GM18520 (cell line): ENCODE results near the gene SLC27A5.

ENCODE experiments used
- ATAC-seq: cut with Tn5 transposase; IDR thresholded peaks from one replicate; pipeline ENCODE4 v1.9.1; 2021; ENCODE audit not compliant: unreplicated experiment

SLC27A5 gene, protein sequence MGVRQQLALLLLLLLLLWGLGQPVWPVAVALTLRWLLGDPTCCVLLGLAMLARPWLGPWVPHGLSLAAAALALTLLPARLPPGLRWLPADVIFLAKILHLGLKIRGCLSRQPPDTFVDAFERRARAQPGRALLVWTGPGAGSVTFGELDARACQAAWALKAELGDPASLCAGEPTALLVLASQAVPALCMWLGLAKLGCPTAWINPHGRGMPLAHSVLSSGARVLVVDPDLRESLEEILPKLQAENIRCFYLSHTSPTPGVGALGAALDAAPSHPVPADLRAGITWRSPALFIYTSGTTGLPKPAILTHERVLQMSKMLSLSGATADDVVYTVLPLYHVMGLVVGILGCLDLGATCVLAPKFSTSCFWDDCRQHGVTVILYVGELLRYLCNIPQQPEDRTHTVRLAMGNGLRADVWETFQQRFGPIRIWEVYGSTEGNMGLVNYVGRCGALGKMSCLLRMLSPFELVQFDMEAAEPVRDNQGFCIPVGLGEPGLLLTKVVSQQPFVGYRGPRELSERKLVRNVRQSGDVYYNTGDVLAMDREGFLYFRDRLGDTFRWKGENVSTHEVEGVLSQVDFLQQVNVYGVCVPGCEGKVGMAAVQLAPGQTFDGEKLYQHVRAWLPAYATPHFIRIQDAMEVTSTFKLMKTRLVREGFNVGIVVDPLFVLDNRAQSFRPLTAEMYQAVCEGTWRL

DNA sequence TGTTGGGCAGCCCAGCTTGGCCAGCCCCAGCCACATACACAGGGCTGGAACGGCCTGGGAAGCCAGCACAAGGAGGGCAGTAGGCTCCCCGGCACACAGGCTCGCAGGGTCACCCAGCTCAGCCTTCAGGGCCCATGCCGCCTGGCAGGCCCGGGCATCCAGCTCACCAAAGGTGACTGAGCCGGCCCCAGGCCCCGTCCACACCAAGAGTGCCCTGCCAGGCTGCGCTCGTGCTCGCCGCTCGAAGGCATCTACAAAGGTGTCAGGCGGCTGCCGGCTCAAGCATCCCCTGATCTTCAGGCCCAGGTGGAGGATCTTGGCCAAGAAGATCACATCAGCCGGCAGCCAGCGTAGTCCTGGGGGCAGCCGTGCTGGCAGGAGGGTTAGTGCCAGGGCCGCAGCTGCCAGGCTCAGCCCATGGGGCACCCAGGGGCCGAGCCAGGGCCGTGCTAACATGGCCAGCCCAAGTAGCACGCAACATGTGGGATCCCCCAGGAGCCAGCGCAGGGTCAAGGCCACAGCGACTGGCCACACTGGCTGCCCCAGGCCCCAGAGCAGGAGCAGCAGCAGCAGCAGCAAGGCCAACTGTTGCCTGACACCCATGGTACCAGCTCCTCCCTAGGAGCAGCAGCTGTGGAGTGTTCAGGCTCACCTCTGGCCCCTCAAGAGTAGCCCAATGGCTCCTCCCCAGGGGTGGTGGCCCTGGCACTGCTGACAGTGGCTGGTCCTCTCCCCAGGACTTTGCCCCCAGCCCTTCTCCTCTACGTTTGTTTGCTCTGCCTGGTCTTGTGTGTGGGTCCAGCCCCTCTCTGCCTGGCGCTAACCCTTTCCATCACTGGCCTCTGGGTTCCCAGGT, at the start of gene SLC27A5:
TSS of gene SLC27A5 (minus strand) at position 640 of the 856 bp plus-strand sequence. CDS start at position 603, 37 bp downstream.
- ATAC-seq, result no peak

DNA sequence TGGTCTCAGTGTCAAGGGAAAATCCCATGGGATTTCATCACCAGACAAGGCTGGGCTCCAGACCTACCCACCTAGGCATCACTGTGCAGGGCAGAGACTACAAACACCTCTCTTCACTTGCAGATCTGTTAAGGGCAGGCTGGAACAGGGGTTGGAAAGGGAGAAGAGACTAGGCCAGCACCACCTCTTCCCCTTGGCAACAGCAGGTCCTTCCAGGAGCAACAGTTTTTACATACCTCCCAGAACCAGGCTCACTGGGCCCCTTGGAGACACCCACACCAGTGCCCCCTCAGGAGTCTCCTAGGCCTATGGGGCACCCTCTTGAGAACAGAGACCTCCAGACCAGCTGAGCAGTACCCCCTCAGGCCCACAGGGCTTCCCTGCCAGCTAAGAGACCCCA, 49.1 kb upstream of the SLC27A5 start:
- no peak for ATAC-seq

DNA sequence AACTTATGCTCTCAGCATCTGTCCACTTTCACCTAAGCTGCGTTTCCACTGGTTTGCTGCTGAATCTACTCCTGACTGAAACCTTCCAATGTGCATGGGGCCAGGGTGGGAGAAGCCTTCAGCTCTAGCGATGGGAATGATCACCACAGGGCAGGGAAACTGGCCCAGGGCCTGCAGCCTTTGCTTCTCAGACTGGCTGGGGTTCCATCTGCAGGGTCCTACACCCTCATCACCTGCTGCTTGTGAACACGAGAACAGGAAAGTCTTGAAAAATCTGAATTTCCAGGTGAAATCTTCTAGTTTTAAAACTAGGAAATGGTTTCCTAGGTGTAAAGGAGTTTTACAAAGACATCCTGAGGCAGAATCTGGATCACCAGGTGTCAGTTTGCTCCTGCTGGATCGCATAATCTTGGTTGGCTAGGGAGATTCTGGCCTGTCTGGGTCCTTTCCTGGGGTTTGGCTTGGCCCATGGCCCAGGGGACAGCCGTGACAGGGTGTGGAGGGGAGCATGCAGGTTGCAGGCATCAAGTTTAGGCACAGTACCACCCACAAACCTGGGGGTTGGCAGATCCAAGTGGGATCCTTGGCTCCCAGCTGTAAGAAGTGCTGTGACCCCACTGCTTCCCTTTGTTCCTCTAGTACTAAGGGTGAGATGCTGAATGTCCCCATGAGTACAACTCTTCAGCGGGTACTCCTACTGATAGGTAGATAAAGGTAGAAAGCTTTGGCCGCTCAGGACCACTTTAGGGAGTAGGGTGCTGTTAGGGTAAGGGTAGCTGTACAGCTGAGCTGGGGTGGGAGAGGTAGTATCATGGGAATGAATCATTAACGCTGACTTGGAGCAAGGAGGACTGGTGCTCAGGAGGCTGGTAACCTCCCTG, 48.5 kb upstream of the SLC27A5 start:
- ATAC-seq, result no peak

DNA sequence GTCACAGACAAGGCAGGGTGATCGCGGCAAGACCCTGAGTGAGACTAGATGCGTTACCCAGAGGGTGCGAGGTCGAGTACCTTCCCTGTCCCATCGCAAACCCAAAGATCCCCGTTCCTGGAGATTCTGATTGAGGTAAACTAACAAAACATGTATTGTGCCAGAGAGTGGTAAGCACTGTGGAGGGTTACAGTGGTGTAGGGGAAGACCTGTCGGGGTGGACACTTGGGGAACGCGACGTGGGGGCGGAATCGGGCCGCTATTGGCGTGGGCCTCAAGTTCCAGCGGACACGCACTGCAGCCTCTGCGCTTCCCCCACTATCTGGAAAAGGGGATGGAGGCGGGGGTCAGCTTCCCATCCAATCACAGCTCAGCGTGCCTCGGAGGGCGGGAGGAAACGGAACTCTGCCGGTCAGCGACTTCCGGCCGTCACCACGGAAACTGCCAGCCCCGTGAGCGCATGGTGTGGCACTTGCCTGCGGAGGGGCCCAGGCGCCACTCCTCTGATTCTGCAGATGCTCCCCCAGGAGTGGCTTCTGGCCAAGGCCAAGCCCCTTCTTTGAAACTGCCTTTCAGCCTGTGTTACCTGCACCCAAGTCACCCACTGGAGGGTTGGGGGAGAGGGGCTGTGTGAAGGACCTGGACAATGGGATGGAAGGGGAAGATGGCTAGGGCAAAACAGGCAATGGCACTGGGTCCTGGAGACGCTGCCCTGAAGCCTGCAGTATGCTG, 47.6 kb upstream of the SLC27A5 start:
- ATAC-seq, result peak; percentile 17

DNA sequence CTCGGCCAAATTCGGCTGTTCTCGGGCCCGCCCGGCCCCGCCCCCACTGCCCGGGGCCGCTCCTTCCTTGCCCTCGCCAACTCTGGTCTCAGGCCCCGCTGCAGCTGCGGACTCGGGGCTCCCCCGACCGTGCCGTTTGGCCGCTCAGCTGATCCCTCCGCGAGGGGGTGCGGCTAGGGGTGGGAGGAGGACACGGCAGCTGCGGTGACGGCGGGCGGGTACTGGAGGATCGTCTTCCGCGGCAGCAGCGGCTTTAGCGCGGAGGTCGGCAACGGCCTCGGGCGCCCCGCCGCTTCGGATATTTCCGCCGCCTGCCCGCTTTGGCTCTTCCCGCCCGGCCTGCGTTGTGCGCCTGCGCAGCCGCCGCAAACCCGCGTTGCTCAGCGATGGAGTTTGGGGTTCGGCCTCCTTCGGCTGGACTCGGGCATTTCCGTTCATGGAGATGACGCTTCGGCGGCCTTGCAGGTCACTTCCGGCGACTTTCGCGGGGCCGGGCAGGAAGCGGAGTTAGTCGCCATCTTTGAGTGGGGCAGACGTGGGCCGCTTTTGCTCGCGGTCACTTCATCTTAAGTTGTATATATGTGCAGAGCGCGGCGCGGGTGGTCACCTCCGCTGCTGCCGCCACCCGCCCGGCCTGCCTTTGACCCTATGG, 47.0 kb upstream of the SLC27A5 start:
- ATAC-seq, result peak; percentile 42

DNA sequence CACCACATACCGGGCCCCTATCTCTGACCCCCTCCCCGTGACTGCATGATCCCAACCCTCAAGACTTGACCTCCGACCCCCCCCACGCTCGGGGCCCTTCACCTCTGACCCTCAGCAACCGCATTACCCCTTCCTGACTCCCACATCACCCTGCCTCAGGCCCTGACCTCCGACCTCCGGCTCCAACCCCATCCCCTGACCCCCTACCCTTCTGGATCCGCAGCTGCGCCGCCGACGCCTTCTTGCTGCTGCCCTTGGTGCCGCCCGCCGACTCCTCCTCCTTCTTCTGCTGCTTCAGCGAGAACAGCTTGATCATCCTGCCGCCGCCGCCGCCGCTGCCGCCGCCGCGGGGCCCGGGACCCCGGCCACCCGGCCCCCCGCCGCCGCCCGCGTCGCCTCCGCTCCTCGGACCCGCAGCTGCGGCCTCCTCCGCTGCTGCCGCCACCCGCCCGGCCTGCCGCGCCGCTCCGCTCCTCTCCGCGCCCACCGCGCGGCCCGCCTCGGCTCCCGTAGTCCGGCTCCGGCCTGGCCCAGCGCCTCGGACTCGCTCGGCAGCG, 46.4 kb upstream of the SLC27A5 start, which contains the start of gene UBE2M:
TSS of gene UBE2M (minus strand) at position 546 of the 557 bp plus-strand sequence. CDS start at position 316, 230 bp downstream.
- ATAC-seq, result no peak

DNA sequence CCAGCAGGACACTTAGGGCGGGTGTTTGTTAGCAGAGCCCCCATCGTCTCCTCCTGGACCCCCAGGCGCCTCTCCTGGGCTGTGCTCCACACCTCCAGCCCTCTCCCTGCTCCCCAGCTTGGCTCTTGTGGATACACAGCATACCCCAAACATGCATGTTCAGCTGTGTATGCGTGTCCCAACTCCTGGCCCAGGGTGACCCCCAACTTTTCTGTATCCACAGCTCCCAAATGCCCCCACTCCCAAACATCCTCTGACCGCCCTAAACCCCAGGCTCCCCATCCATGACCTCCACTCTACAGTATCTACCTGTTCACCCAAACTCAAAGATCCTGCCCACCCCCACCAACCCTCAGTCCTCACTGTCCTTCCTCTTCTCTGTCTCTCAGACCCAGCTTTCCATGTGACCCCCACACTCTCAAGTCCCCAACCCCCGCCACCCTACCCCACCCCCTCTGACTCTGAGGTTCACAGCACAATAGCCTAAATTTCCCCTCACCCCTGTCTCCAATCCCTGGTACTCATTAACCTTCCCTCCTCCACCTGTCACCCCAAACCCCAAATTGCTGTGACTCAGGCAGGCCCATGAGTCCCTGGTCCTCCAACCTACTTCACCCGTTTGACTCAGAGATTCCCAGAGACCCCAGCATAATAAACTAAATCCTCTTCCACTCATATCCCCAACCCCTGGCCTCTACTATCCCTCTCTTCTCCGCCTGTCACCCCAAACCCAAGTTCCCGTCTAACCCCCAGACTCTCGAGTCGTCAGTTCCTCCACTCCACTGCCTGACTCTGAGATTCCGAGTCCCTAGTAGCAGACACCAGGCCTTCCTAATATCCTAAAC, 45.7 kb upstream of the SLC27A5 start:
- no peak for ATAC-seq

DNA sequence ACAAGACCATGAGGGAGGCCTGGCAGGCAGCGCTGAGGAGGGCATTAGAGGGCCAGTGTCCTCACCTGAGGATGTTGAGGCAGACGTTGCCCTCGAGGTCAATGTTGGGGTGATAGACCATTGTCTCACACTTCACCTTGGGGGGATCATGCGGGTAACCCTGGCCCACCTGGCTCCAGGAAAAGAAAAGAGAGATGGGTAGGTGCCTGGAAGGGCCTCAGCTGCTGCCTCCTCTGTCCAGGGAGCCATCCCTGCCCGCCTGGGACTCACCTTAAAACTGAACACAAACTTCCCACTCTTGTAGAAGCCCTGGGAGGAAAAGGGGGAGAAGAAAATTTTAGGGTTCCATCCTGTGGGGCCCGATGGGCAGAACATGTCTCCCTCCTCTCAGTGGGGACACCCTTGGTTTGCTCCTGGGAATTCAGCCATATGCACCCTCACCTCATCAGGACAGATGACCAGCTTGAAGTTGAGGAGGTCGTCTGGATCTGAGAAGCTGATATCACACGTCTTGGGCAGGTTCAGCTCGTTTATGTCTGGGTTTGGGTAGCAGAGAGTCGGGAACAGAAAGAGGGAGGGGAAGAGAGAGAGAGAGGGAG, 44.9 kb upstream of the SLC27A5 start:
- no peak for ATAC-seq

DNA sequence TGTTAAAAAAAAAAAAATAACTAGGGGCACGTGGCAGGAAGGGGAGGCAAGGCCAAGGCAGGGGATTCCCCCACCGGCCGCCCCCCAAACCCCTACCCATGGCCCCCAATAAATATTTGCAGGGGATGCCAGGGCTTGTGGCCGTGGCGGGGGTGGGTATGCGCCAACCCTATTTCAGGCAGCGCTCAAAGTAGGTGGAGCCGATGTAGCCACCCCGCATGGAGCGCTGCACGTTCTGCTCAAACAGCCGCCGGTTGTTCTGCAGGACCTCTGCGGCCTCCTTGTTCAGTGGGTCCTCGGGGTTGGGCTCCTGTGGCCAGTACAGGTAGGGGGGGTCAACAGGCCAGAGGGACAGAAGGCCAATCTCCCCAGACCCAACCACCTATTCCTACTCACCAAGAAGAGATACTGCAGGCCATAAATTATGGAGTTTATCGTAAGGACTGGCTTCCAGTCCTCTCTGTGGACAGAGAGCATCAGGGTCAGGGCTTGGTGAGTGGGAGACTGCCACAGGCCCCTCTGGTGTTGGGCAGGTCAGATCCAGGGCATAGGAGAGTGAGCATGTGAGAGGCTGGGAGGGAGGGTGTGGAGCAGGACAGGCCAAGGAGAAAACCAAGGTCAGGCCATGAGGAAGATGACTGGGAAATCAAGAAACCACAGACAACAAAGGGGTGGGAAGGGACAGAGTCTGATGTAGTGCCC, 44.3 kb upstream of the SLC27A5 start:
- no peak for ATAC-seq

DNA sequence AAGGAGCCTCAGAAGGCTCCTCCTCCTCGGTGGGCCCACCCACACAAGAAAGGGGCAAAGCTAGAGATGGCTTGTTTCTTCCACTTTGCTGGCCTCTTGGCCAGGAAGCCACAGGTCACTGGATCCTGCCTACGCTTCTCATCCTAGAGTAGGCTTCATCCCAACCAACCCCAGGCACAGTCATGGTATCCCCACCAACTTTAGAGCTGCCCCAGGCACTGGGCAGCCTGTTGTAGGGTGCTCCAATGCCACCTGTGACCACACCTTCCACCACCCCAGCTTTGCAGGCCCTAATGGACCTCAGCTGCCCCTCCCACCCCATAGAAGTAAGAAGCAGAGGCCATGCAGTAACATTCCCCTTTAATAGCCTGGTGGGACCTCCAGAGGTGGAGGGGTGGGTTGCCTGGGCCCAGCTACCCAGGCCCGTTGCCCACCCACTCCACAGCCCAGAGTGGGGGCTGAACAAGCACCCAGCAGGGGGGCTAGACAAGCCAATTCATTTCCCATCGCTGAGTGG, 43.6 kb upstream of the SLC27A5 start:
- no peak for ATAC-seq

DNA sequence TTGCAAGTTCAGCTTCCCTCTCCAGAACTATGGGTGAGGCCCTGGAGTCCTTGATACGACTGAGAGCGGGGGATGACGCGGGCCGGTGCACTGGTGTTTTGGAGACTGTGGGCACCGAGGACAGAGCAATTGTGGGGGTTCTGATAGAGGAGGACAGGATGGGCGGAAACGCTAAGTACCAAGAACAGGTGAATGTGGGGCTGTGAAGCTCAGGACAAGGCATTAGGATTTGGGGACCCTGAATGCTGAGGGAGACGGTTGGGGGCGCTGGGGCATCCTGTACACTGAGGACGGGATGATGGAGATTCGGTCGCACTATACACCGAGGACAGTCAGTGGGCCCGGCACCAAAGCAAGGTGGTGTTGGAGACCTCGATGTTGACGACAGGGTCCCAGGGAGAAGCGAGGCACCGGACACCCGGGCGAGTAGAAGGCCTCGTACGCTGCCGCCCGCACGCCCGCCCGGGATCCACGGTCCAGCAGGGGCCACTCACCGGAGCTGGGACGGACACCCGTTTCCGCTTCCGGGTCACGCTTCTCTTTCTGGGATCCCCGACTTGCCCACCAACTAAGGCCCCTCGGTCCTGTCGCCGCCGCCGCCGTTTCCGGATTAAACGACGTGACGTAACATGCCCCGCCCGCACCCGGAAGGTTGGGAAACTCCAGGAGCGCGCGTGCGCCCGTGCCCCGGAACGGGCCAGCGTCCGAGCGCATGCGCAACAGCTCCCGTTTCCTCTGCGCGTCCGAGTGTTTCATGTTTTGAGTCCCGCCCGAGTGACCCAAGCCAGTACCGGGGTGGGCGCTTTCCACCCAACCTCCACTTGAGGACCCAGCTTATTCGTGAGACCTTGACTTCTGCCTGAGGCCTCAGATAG, 42.9 kb upstream of the SLC27A5 start, which contains the start of gene CHMP2A:
TSS of gene CHMP2A (minus strand) at position 612 of the 875 bp plus-strand sequence. CDS start 893 bp downstream, outside the sequence.
- no peak for ATAC-seq

DNA sequence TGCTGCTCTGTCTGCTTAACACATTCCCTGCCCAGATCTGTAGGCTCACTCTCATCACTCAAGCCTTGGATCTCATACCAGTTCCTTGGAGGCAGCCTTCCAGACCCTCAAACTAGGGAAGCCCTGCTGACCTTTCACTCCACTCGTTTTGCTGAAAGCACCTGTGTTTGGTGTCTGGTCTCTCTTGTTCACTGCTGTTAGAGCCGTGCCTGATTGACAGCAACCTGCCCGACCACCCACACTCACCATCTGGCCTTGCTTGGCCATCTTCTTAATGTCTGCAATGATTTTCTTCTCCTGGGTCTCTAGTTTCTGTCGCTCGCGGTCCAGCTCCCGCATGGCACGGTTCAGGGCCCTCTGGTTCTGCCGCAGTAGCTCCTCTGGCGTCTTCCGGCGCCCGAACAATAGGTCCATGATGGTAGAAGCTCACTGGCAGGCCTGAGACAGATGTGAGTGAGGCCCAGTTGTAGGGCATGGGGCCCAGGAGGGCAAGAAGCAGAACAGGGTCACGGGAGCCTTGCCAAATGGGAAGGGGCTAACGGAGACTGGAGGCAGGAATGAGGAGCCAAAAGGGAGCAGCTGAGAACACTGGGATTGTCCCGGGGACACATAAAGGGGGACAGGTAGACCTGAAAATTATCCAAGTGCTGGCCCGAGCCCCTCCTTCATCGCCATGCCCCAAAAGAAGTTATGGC, 42.2 kb upstream of the SLC27A5 start:
- ATAC-seq, result no peak

DNA sequence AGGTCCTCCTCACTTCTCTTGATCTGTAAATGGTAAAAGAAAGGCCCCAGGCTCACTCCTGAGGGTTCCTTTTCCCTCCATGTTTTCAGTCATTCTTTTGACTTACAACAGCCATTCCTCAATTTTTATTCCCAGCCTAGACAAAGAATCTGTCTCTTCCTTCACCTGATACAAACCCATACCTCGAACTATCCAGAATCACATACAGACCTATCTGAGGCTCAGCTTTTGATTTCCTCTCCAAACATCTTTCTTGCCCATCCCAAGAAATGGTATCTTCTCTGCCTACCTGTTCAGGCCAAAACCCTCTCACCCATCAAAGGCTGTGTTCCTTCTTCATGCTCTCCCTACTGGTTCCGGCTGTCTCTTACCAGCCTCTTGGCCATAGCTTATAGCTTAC, 40.9 kb upstream of the SLC27A5 start:
- no peak for ATAC-seq

DNA sequence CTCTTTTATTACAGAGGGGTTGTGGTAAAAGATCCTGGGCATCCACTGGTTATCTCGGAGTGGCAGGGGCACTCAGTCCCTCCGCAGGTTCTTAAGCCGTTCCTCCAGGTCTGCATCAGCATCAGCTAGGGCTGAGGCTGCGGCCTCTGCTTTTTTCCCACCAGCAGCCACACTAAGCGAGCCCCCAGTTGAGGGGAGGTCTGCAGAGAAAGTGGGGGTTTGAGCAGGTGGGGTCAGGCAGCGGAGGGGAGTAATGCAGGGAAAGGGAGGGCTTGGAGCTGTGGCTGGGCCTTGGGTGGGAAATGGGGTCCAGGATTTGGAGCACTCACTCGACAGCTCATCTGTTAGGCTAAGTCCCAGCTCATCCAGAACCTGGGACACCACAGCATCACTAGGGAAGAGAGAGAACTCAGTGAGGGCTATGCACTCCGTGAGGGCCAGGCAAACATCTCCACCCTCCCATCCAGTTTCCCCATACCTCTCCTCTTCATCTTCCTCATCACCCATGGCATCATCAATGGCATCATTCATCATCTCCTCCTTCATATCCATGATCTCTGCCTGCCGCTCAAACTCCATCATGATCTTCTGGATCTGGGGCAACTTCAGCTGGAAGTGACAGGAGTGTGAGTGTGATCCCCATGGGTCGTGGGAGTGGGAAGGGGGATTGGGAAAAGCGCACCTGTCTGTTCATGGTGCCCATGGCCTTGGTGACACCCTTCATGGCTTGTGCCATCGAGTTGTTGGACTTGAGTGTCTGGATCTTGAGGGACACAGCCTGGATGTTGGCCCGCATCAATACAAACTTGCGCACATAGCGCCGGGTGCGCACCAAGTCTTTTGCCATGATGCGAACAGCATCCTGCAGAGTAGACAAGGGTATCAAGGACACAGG, 40.0 kb upstream of the SLC27A5 start:
- no peak for ATAC-seq
